Central memory CD8-positive, alpha-beta T cell (primary cell): ENCODE results near the gene BROX.
"Not testable (repeated sequence)": the region's sequence is repeated elsewhere in the genome, so short reads cannot be mapped to it uniquely, and the experiment has no call there.

Experiments used
- ATAC-seq: fragments of 150-1000 bp; cut with Tn5 transposase; replicated peaks from 2 replicates; pipeline ENCODE4 v1.10.0; 2022; ENCODE audit warnings: mild to moderate bottlenecking, moderate FRiP score, moderate number of reproducible peaks; ENCODE audit not compliant: poor library complexity, severe bottlenecking; ENCODE audit errors: extremely low read depth
- DNase-seq, 2 donors: peaks; one replicate each; pipeline ENCODE4 v3.0.0; 2021; ENCODE audit warnings: low spot score in 2 of 2
- H3K27ac Mint-ChIP-seq: one replicate; pipeline ENCODE4 v1.8.0; 2022; ENCODE audit warnings: low read depth, mild to moderate bottlenecking, moderate library complexity, mixed read lengths
- H3K27me3 Mint-ChIP-seq: one replicate; pipeline ENCODE4 v1.8.0; 2022; ENCODE audit warnings: mixed read lengths
- H3K36me3 Mint-ChIP-seq: one replicate; pipeline ENCODE4 v1.8.0; 2022; ENCODE audit warnings: mild to moderate bottlenecking, moderate library complexity, mixed read lengths; ENCODE audit not compliant: insufficient read depth
- H3K4me1 Mint-ChIP-seq: one replicate; pipeline ENCODE4 v1.8.0; 2022; ENCODE audit warnings: mixed read lengths
- H3K4me3 Mint-ChIP-seq: one replicate; pipeline ENCODE4 v1.8.0; 2022; ENCODE audit warnings: mild to moderate bottlenecking, moderate library complexity, mixed read lengths
- H3K9me3 Mint-ChIP-seq: one replicate; pipeline ENCODE4 v1.8.0; 2022; ENCODE audit warnings: mixed read lengths

The BROX gene

GRCh38 chr1:222736972-222737371 is 24.6 kb downstream of the BROX start, which contains the start of gene FAM177B:
Gene FAM177B (plus strand): TSS chr1:222737202. CDS start chr1:222746546, 9,344 bp downstream.
- H3K27ac Mint-ChIP-seq, result no peak within 1 kb of the TSS

GRCh38 chr1:222739465-222739864 is 27.1 kb downstream of the BROX start:
- Mint-ChIP-seq H3K9me3 (no peaks in the 10 kb centered on the region), H3K4me3 (no peak overlapping the region), H3K36me3 (peaks cover 3% of the 10 kb centered on the region), H3K4me1 (peaks cover 5% of the 10 kb centered on the region), H3K27me3 (no peaks in the 10 kb centered on the region), H3K27ac (peak overlapping the region; percentile 61)
- DNase-seq, result no peak
- no peak for ATAC-seq

More at GRCh38 chr1:222736972-222737371, 24.6 kb downstream of the BROX start, which contains the start of gene FAM177B:
- no peak for DNase-seq
- Mint-ChIP-seq H3K9me3 (no peaks in the 10 kb centered on the region), H3K4me1 (peaks cover 4% of the 10 kb centered on the region), H3K4me3 (no peak within 1 kb of the TSS), H3K36me3 (peaks cover 20% of the 10 kb centered on the region), H3K27me3 (no peaks in the 10 kb centered on the region)
- no peak for ATAC-seq

- Mint-ChIP-seq H3K9me3 (no peaks in the 10 kb centered on the region), H3K4me3 (no peak overlapping the region), H3K4me1 (peaks cover 5% of the 10 kb centered on the region), H3K27ac (peak overlapping the region; percentile 61), H3K27me3 (no peaks in the 10 kb centered on the region), H3K36me3 (peaks cover 3% of the 10 kb centered on the region)
- ATAC-seq (no peak), DNase-seq (no peak)
Observed at GRCh38 chr1:222739929-222740328, 27.6 kb downstream of the BROX start.

GRCh38 chr1:222741630-222742457 is 29.5 kb downstream of the BROX start:
- H3K4me1 Mint-ChIP-seq, H3K4me3 Mint-ChIP-seq: not testable (repeated sequence)

GRCh38 chr1:222749927-222750326 is 37.6 kb downstream of the BROX start:
- no peaks in the 10 kb centered on the region for H3K36me3 Mint-ChIP-seq
- H3K4me1 Mint-ChIP-seq, result no peaks in the 10 kb centered on the region
- ATAC-seq, result no peak
- H3K27me3 Mint-ChIP-seq, result peaks cover 26% of the 10 kb centered on the region
- H3K27ac Mint-ChIP-seq, result no peak overlapping the region
- H3K4me3 Mint-ChIP-seq, result no peak overlapping the region
- DNase-seq, result no peak
- H3K9me3 Mint-ChIP-seq, result no peaks in the 10 kb centered on the region

More at GRCh38 chr1:222741630-222742457, 29.5 kb downstream of the BROX start:
- H3K27me3 Mint-ChIP-seq, ATAC-seq, H3K27ac Mint-ChIP-seq, DNase-seq, H3K36me3 Mint-ChIP-seq, H3K9me3 Mint-ChIP-seq: not testable (repeated sequence)

GRCh38 chr1:222750651-222751050 is 38.3 kb downstream of the BROX start:
- no peaks in the 10 kb centered on the region for H3K4me1 Mint-ChIP-seq
- DNase-seq (no peak), ATAC-seq (no peak)
- H3K27me3 Mint-ChIP-seq, result peaks cover 33% of the 10 kb centered on the region
- H3K27ac Mint-ChIP-seq, result no peak overlapping the region
- no peaks in the 10 kb centered on the region for H3K9me3 Mint-ChIP-seq
- no peaks in the 10 kb centered on the region for H3K36me3 Mint-ChIP-seq
- H3K4me3 Mint-ChIP-seq, result no peak overlapping the region

GRCh38 chr1:222751255-222751654 is 38.9 kb downstream of the BROX start:
- ATAC-seq (no peak), DNase-seq (no peak)
- Mint-ChIP-seq H3K4me1 (no peaks in the 10 kb centered on the region), H3K27me3 (peaks cover 35% of the 10 kb centered on the region), H3K9me3 (no peaks in the 10 kb centered on the region), H3K36me3 (no peaks in the 10 kb centered on the region), H3K4me3 (no peak overlapping the region), H3K27ac (no peak overlapping the region)

GRCh38 chr1:222754366-222755139 is 42.2 kb downstream of the BROX start:
- DNase-seq, result no peak
- no peak overlapping the region for H3K4me3 Mint-ChIP-seq
- no peaks in the 10 kb centered on the region for H3K4me1 Mint-ChIP-seq
- H3K9me3 Mint-ChIP-seq, result no peaks in the 10 kb centered on the region
- peaks cover 35% of the 10 kb centered on the region for H3K27me3 Mint-ChIP-seq
- no peak for ATAC-seq
- H3K27ac Mint-ChIP-seq, result no peak overlapping the region
- no peaks in the 10 kb centered on the region for H3K36me3 Mint-ChIP-seq

GRCh38 chr1:222757646-222758268 is 45.4 kb downstream of the BROX start:
- Mint-ChIP-seq H3K4me3 (no peak overlapping the region), H3K27ac (no peak overlapping the region), H3K4me1 (no peaks in the 10 kb centered on the region), H3K36me3 (no peaks in the 10 kb centered on the region), H3K9me3 (no peaks in the 10 kb centered on the region), H3K27me3 (peaks cover 60% of the 10 kb centered on the region)
- DNase-seq (no peak), ATAC-seq (no peak)

- Mint-ChIP-seq H3K4me1 (no peaks in the 10 kb centered on the region), H3K9me3 (no peaks in the 10 kb centered on the region), H3K27ac (no peak overlapping the region), H3K27me3 (peaks cover 75% of the 10 kb centered on the region), H3K4me3 (no peak overlapping the region), H3K36me3 (no peaks in the 10 kb centered on the region)
- ATAC-seq, result no peak
- DNase-seq, result no peak
Observed at GRCh38 chr1:222759451-222760035, 47.2 kb downstream of the BROX start.

- ATAC-seq (no peak), DNase-seq (no peak)
- H3K4me3 Mint-ChIP-seq, result no peak overlapping the region
- no peaks in the 10 kb centered on the region for H3K9me3 Mint-ChIP-seq
- H3K27ac Mint-ChIP-seq, result no peak overlapping the region
- H3K36me3 Mint-ChIP-seq, result no peaks in the 10 kb centered on the region
- peaks cover 77% of the 10 kb centered on the region for H3K27me3 Mint-ChIP-seq
- H3K4me1 Mint-ChIP-seq, result no peaks in the 10 kb centered on the region
Observed at GRCh38 chr1:222761083-222761482, 48.7 kb downstream of the BROX start.

- not testable (repeated sequence) for ATAC-seq, H3K4me1 Mint-ChIP-seq, H3K36me3 Mint-ChIP-seq, DNase-seq, H3K4me3 Mint-ChIP-seq, H3K9me3 Mint-ChIP-seq, H3K27ac Mint-ChIP-seq
- H3K27me3 Mint-ChIP-seq, result peaks cover 67% of the 10 kb centered on the region
Observed at GRCh38 chr1:222762178-222762577, 49.8 kb downstream of the BROX start.
